NCI-H82 treated with DMSO at 0.1 percent for 48 hours (cell line): ENCODE data around the gene CENPO.
A peak's percentile ranks its signal among the peaks of the same experiment; 100 is the strongest.
"Not testable (repeated sequence)": the region's sequence is repeated elsewhere in the genome, so short reads cannot be mapped to it uniquely, and the experiment has no call there.

ENCODE experiments used
- DNase-seq: peaks from one replicate; lab custom pipeline; 2025; ENCODE audit not compliant: unreplicated experiment; lab: John Stamatoyannopoulos, UW

The CENPO gene

DNA sequence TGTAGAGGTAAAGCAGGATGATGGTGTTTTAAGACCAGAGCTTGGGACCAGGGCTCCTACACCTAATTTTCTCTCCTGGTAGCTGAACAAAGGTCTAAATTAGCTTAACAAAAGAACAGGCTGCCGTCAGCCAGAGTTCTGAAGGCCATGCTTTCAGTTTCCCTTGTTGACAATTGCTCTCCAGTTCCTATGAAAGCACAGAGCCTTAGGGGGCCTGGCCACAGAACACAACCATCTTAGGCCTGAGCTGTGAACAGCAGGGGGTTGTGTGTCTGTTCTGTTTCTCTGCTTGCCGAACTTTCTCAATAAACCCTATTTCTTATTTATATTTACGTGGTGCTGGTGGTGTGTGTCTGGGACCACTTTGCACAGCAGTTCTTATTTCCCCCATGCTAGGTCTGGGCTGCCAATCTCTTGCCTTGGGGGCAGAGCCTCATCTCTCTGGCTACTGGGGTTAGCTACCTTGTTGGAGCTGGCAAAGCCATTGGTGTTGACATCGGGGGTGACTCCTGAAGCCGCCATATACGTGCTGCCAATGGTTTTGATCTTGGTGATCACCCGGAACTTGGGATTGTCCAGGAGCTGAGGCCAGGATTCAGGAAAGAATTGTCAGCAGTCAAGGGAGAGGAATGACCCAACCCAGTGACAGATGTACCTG lies 29.0 kb downstream of the CENPO start:
- DNase-seq, result no peak

DNA sequence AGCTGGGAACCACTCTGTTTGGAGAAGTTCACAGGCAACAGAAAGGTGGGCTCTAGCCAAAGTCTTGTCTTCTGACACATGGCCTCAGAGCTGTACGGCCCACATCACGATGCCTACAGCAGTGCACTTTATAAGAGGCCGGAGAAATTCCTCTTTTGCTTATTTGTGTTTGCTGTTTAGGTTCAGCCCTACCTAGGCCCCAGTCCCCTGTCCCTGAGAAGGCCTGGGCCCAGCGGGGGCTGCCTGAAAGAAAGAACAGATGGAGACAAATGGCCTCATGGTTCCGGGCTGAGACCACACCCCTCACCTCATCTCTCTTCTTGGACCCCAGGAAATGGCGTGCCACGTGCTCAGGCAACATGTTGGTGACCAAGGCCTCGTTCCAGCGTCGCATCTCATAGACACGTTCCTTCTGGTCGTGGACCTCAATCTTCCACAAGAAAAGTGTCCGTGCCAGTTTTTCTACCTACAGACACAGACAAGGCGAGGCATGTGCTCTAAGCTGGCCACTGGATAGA lies 30.9 kb downstream of the CENPO start:
- no peak for DNase-seq

DNA sequence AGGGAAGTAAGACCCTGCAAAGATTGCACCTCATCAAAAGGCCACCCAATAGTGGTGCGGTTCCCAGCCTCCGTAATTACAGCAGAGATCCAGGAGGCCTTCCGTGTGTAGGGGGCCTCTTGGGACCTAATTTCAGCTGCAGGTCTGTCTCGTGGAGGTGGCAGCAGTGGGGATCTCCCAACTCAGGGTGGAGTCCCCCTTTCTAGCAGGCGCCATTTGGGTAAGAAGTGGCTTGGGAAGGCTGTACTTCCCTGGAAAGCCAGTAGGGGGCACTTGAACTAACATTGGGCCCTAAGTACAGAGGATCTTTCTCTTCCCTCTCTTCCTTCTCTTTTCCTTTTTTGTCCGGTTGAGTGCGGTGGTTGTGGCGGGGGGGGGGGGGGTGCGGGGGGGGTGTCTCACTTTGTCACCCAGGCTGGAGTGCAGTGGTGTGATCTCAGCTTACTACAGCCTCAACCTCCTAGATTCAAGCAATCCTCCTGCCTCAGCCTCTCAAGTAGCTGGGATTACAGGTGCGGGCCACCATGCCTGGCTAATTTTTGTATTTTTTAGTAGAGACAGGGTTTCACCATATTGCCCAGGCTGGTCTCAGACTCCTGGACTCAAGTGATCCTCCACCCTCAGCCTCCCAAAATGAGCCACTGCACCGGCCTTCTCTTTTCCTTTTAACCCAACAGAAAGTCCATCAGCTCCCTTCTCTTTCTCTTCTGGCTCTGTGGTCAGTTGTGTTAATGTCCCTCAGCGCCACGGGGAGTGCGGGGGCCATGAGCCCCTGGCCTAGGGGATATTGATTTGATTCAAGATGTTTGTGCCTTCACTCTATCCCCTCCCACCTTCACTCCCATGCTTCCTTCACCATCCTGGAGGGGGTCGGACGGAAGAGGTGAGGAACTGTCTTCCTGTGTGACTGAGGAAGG lies 32.0 kb downstream of the CENPO start:
- no peak for DNase-seq

DNA sequence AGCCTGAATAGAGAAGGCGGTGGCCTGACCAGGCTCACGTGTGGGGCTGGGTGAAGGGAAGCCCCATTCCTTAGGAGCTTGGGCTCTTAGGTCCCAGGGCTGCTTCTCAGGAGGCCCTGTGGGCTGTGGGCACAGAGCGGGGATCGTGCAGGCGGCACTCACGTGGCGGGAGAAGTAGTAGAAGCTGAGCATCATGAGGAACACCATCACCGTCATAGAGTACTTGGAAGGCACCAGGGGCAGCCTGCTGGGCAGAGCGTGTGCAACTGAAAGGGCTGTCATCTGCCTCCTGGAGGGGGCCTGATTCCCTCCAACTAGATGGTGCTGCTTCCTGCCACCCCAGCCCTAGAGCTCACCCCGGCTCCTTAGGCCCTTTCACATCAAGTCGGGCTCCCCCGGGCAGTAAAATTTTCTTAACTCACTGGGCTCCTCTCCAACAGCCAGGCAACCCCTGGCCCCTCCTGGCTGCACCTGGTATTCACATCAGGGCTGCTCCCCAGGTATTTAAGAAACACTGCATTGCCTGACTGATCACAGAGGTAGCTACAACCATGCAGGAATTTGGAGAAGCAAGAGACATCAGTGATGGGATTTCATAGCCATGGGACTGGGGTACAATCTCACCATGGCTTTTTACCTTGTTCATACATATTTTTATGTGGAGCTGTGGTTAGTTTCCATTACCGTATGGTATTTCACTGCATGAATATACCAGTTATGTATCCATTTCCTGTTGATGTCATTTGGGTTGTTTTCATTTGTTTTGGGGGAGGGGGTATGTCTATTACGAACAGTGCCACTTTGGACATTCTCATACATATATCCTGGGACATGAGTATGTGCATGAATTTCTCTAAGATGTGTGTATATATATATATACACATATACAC lies 32.9 kb downstream of the CENPO start:
- no peak for DNase-seq

DNA sequence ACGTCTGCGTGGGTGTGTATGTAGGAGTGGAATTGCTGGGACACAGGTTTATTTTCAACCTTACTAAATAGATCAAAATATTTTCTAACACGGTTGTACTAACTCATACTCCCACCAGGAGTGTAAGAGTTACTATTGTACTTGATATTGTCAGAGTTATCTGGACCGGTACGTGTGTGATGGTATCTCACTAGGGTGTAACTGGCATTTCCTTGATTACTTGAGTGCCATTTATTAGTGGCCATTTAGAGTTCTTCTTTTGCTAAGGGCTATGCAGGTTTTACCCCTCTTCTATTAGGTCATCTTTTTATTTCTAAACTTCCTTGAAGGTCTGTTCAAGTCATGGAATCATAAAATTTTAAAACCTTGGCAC lies 33.5 kb downstream of the CENPO start:
- no peak for DNase-seq

DNA sequence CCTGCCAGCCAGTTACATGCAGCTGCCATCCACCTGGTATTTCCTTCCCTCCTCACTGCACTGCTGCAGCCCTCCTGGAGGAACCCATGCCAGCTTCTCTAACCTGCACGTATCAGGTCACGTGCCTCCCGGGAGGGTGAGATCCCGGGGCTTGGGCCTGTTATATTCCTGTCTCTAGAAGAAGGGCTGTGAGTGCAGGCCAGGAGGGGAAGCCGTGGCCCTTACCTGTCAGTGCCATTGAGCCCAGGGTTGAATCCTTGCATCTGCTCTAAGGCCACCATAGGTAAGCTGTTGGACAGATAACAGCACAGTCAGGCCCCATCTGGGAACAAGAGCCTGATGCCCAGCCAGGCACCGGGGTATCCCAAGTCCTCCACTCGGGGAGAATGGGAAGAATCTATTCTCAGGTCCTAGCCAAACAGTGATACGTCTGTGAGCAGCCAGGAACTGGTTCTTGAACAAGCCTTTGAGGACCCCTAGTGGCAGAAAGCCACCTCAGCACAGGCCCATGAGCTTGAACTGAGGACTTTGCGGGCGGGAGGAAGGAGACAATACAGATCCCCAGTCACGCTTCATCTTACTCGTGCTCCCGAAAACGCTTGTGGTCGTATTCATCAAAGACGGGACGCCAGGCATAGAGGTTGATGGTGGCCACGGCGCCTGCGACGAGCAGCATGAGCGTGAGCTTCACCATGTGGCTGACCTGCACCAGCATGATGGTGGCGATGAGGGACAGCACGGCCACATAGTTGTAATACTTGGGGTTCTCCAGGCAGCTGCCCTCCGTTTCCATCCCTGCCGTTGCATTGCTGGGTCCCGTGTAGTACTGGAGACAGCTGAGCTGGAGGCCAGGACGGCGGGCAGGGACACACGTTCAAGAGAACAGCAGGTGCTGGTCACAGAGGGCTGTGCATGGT lies 34.4 kb downstream of the CENPO start:
- peak; percentile 38 for DNase-seq

DNA sequence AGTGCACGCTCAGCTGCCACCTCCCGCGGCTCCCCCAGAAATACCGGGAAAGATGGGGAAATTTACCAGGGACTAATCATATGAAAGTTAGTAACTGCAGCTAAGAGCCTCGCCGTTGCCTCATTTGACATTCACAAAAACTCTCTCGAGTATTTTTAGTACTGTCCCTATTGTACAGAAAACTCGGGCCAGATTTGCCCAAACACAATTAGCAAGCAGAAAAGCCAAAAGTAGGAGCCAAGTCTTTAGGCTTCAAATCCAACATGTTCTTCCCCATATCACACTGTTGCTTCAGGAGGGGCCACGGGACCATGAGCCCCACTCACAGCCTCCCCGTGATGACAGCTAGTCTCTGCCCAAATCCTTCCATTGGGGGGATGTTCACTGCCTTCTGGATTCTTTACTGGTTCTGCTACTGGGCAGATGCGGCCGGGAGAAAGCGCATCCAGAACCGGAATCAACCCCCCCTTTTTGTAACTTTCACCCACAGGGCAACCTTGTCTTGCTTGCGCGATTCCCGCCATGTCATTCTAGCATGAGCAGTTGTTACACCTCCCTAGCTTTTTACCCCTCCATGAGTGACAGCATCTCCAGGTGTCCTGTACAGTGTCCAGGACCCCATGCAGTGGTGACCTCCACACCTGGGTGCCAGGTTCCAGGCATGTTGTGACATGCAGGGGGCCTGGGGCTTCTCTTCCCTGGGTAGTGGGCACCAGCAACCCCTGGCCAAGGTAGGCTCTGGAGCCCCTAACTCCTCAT lies 35.2 kb downstream of the CENPO start:
- no peak for DNase-seq

DNA sequence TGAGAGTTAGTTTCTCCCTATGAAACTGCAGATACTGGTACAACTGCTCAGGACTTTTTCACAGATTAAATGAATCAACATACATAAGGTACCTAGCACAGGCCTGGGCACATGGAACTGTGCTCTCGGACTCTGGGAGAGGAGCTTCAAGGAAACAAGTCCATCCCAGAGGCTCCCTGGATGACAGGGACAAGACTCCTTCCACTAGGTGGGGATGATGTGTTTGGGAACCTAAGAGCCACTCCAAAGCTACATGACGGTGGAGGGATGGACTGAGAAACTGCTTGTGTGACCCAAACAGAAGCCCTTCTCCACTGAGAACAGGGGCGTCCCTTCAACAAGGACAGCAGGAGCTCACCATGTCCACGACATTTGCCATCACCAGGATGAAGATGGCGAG lies 37.1 kb downstream of the CENPO start:
- no peak for DNase-seq

DNA sequence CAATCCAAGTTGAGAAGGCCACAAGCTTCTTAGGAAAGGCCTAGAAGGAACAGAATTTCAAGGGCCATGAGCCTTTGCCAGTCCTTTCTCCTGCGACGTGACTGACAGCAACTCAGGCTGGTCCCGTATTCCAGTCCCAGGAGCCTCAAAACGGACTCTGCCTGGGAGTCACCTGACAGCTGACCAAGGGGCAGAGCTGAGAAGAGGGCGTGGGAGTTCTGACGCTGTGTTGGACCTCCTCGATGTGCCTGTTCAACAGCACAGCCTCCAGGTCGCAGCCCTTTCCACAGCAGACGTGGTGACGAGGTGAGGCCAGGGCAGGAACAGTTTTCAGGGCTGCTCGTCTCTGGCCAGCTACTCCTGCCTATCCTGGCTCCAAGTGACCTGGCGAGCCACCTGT lies 37.6 kb downstream of the CENPO start:
- DNase-seq, result no peak

DNA sequence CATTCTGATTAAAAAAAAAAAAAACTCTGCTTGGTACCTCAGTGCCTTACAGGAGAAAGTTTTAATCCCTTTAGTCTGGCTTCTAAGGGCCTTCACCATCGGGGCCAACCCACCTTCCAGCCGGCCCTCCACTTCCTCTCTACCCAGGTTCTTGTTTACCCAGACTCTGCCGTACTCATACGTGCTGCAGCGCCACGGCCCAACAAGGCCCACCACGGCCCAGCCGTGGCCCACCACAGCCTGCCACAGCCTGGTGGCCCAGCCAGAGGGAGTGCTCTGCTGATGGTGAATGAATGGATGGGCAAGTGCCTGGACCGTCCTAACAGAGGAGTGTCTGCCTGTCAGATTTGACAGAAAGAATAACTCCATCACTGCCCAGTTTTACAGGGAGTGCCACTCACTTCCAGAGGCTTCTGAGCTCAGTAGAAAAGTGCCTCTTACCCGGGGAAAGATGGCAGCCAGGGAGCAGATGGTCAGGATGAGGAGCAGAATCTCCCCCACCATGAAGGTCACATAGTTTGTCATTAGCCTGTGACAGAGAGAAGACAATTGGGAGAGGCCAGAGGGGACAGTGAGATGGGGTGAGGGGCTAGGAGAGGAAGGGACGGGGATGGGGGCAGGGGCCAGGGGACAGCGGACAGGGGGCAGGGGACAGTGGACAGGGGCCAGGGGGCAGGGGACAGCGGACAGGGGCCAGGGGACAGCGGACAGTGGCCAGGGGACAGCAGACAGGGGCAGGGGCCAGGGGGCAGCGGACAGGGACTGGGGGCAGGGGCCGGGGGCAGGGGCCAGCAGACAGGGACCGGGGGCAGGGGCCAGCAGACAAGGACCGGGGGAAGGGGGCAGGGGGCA lies 38.2 kb downstream of the CENPO start:
- no peak for DNase-seq

DNA sequence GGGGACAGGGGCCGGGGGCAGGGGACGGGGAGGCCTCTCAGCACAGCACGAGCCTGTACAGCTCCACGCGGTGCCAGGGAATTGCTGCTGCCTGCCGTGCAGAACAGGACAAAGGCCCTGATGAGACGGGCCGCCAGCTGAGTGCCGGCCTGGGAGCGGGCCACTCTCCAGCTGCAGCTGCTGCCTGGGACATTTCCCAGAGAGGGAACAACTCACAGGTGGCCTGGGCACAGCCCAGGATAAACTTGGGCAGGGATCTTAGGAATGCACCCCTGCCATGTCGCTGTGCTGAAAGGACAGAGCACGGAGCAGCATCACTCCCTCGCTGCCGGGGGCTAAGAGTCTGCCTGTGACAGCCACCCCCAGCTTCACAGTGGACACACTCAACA lies 38.8 kb downstream of the CENPO start:
- DNase-seq, result no peak

DNA sequence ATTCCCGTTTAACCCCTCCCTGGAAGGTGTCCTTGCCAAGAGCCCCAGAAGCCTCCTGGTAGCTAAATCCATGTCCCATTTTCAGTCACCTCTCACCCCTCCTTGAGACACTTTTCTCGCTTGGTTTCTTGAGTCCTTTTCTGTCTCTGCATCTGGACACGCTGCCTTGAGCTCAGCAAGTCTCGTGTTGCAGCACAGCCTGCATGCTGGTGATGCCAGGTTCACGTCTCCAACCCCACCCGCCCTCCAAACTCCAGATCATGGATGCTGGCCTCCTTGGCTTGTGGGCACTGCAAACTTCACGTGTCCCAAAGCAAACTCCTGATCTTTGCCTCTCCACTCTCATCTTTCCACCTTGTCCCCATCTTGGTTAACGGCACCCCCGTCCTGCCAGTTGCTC lies 39.3 kb downstream of the CENPO start:
- DNase-seq, result no peak

DNA sequence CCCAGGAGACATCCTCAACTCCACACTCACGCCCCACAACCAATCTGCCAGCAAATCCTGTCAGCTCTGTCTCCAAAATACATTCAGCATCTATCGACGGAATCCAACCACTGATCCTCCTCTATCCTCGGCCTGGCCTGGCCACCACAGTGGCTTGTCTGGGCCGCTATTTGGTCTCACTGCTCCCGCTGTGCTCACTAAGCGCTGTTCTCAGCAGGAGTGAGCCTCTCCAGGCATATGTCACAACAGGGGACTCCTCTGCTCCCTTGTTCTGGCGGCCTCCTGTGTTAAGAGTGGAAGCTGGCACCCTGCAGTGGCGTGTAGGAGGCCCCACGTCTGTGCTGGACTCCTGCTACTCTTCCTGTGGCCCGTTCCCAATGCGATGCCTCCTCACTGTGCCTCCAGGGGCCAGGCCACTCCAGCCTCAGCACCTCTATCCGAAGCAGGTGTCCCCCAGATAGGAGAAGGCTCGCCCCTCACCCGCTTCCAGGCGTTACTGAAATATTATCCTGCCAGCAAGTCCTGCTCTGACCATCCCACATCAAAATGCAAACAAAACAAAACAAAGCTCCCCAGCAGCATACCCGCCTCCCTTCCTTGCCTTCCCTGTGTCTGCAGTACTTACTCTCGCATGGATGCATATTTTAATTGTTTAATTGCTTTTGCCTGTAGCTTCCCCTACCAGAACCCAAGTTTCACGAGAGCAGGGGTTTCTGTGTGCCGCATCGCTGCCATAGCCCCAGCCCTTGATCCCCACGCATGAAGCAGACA lies 39.9 kb downstream of the CENPO start:
- DNase-seq, result no peak

DNA sequence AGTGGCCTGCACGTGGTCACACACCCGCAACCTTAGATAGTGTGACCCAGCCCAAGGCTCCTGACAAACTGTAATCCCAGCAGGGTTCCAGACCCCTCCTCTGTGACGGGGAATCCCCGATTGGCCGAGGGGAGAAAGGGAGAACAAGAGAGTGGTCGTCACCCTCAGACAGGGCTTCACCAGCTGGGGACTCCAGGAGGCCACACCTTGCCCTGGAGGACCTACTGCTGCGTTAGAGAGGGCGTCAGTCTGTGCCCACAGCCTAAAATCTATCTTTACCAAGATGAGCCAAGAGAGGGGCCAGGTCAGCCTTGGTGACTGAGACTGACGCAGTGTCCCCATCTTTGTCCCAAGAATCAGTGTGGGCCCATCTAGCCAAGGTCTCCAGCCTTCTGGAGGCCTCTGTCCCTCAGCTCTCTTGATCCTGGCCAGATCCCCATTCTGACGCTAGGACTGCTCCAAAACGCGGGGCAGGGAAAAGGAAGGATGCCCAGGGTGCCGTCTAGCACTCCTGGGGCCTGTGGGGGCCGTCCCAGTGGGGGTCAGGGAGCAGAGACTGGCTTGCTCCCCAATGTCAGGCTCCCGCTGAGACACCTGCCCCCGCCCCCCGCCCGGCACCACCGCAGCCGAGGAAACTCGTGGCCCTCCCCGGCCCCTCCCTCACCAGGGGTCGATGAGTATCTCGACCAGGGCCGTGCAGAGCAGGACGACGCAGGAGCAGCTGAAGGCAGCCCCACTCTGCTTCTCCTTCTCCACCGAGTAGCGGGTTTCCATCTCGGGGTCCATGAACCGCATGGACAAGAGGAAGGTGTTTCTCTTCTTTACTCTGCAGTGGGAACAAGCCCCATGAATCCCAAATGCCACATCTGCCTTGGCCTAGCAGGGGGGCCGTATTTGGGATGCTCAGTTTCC lies 40.9 kb downstream of the CENPO start:
- no peak for DNase-seq

DNA sequence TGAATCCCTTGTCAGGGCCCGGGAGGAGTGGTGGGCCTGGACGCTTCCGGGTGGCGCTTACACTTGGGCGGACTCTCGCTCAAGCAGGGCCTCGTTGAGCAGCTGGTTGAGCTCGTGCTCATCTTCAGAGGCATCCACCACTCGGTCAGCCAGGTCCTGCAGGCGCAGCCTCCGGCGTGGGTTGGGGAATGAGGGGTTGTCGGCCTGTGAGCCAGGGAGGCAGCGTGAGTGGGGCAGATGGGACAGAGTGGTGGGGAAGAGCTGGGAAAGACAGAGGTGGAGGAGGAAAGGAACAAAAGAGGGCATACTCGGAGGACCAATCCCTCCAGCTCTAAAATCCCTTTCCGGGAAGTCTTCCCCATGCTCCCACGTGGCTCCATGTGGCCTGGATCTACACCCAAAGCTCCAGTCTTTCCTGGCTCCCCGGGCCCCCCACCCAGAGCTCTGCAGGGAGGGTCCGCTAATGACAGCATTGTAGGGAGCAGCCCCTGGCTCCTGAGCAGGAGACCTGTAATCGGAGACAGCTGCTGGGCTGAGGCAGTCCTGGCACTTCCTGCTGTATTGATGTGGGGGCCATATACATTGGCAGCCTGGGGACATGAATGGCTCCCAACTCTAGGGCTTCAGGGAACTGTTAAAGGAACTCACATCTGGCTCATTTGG lies 41.6 kb downstream of the CENPO start:
- DNase-seq, result no peak

DNA sequence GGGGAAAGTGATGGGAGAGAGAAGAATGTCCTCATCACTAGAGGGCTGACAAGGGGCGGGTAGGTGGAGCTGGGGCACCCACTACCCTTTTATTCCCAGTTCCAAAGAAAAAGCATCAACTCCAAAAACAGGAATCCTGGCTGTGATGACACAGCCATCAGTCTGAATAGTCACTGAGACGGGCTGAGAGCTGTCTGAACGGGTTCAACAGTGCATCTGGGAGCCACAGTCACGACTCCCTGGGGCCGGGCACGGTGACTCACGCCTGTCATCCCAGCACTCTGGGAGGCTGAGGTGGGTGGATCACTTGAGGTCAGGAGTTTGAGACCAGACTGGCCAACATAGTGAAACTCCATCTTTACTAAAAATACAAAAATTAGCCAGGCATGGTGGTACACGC lies 42.2 kb downstream of the CENPO start:
- not testable (repeated sequence) for DNase-seq
